Adrenal gland (tissue), 12 donors: ENCODE data around the gene GABRA5. TPM values are rescaled to one million over a fixed set of nuclear protein-coding genes. Genes with fewer than 3 reads are reported as not detected.

Source experiments
- DNase-seq, 7 donors: peaks; one replicate each; pipeline ENCODE4 v3.0.0-alpha.2; 2019 to 2020
- H3K27ac ChIP-seq, 5 donors: fragments of 200-600 bp; sonication (generic) in 4 of 5; 1 replicate in 3 of 5; 2 replicates in 2 of 5; pipeline versions ENCODE4 v1.5.1 to v1.8.0; 2016 to 2020; ENCODE audit warnings: mild to moderate bottlenecking in 1 of 5
- H3K27me3 ChIP-seq: fragments of 200-600 bp; 2 replicates; pipeline ENCODE4 v1.8.0; 2021
- H3K36me3 ChIP-seq, 2 donors: fragments of 200-600 bp; replicated peaks in 1 of 2; 1 replicate in 1 of 2; 2 replicates in 1 of 2; pipeline versions ENCODE4 v1.5.1 to v1.8.0; 2018 to 2022
- H3K4me1 ChIP-seq, 2 donors: fragments of 200-600 bp; replicated peaks in 1 of 2; 1 replicate in 1 of 2; 2 replicates in 1 of 2; pipeline versions ENCODE4 v1.5.1 to v1.8.0; 2018 to 2021
- H3K4me3 ChIP-seq, 4 donors: fragments of 200-600 bp; sonication (generic) in 3 of 4; one replicate each; pipeline ENCODE4 v1.5.1; 2016 to 2018
- H3K9me3 ChIP-seq, 3 donors: fragments of 200-600 bp; sonication (generic) in 1 of 3; replicated peaks in 1 of 3; 1 replicate in 2 of 3; 2 replicates in 1 of 3; pipeline versions ENCODE4 v1.5.1 to v1.8.0; 2016 to 2021
- CTCF ChIP-seq, 6 experiments: fragments of 450-650 bp in 4 of 6; fragments of 200-600 bp in 2 of 6; sonication (generic) in 1 of 6; IDR thresholded peaks; 1 replicate in 5 of 6; 2 replicates in 1 of 6; pipeline versions ENCODE4 v1.5.1 to v1.8.0; 2016 to 2021; ENCODE audit warnings: antibody characterized with exemption in 6 of 6, mild to moderate bottlenecking in 2 of 6, moderate library complexity in 1 of 6
- POLR2A ChIP-seq, 2 donors: fragments of 450-650 bp; IDR thresholded peaks; one replicate each; pipeline ENCODE4 v1.6.1; 2017; ENCODE audit warnings: antibody characterized with exemption in 2 of 2, mild to moderate bottlenecking in 2 of 2, moderate library complexity in 1 of 2
- WGBS, 4 donors: extraction: QIAGEN DNeasy Blood & Tissue Kit in 2 of 4; methylation state at CpG; one replicate each; pipeline versions ENCODE4 v1.1.5 to v1.1.7; 2013 to 2017; 5-methylcytosine and 5-hydroxymethylcytosine counted together
- intact Hi-C, 2 donors: fragments of 100-400 bp; cut with DNase I; formaldehyde crosslinking; loops; one replicate each; pipeline versions ENCODE4 v1.14.1 to v1.15.0; 2022 to 2023
- polyA plus RNA-seq, 3 donors: library from polyadenylated mRNA; stranded (reverse); fragments of 200-250 nt in 2 of 3; fragments of 350-450 nt in 1 of 3; fragmentation: Illumina TruSeq in 1 of 3; extraction: RNeasy Lipid Tissue Mini Kit (QIAGEN cat#74804) in 1 of 3; gene quantifications; one replicate each; pipeline ENCODE4 v1.2.3, GENCODE V29; 2013 to 2014
- total RNA-seq, 9 donors: library from RNA; depleted of rRNA in 4 of 9; stranded (reverse); fragments of >200 nt in 4 of 9; fragments of 120-200 nt in 1 of 9; fragmentation: NEBNext Ultra II Directional in 1 of 9; extraction: Animal tissue kit (Norgen Biotek cat#: 25700) in 1 of 9; gene quantifications; one replicate each; pipeline versions ENCODE4 v1.1.0 to v1.2.4, GENCODE V29; 2013 to 2023
- donor health status: healthy with polysubstance abuse.
- donor health status: Bipolar disorder and iron deficiency.
- donor health status: DM: yes; HTN: yes; CAD: no.
- donor health status: DM: no; HTN: no; CAD: no.
- donor health status: DM: no; HTN: no; CAD: no.
- donor health status: DM: yes; HTN: yes; CAD: no.

GABRA5 gene
- total and polyA plus RNA-seq, 12 donors = 0.11 TPM; not detected in 11

GRCh38 chr15:26970712-26971210 is 103.9 kb downstream of the GABRA5 start, which contains the start of gene GABRG3:
Gene GABRG3 (plus strand): TSS chr15:26971181.
- no peaks in the 10 kb centered on the region for H3K36me3 ChIP-seq
- H3K4me3 ChIP-seq = no peak within 1 kb of the TSS
- H3K27me3 ChIP-seq = peaks cover 8% of the 10 kb centered on the region
- no peaks in the 10 kb centered on the region for H3K9me3 ChIP-seq
- intact Hi-C loops = no loop called here
- peak in 1 of 7 donors; percentile 61 for DNase-seq
- no peak within 1 kb of the TSS for H3K27ac ChIP-seq
- no peak for TF ChIP-seq CTCF (IDR thresholded peaks at IDR 0.05)
- TF ChIP-seq POLR2A (IDR thresholded peaks at IDR 0.05) = no peak
- 2 to 10% (median 4%) methylated on average over 8 to 33 of the region's 33 CpGs for WGBS, 4 donors
- H3K4me1 ChIP-seq = no peaks in the 10 kb centered on the region

GRCh38 chr15:26971271-26972018 is 104.6 kb downstream of the GABRA5 start:
- intact Hi-C loops = no loop called here
- 4 to 30% (median 6%) methylated on average over 5 to 72 of the region's 72 CpGs for WGBS, 4 donors
- Histone ChIP-seq H3K9me3 (no peaks in the 10 kb centered on the region), H3K36me3 (no peaks in the 10 kb centered on the region), H3K4me1 (no peaks in the 10 kb centered on the region), H3K27ac (no peak overlapping the region), H3K27me3 (peaks cover 8% of the 10 kb centered on the region), H3K4me3 (no peak overlapping the region)
- TF ChIP-seq POLR2A (IDR thresholded peaks at IDR 0.05) = no peak
- DNase-seq = no peak

- intact Hi-C loops = no loop called here
- DNase-seq = no peak
- Histone ChIP-seq H3K9me3 (no peaks in the 10 kb centered on the region), H3K4me1 (no peaks in the 10 kb centered on the region), H3K4me3 (no peak overlapping the region), H3K27ac (no peak overlapping the region), H3K27me3 (peaks cover 8% of the 10 kb centered on the region), H3K36me3 (no peaks in the 10 kb centered on the region)
- TF ChIP-seq POLR2A (IDR thresholded peaks at IDR 0.05) (no peak), CTCF (IDR thresholded peaks at IDR 0.05) (no peak)
- 56 to 72% (median 65%) methylated on average over 2 of the region's 2 CpGs for WGBS, 4 donors
Observed at GRCh38 chr15:26972636-26973035, 105.8 kb downstream of the GABRA5 start.

GRCh38 chr15:26974120-26974780 is 107.4 kb downstream of the GABRA5 start:
- intact Hi-C loops = no loop called here
- DNase-seq = no peak
- Histone ChIP-seq H3K36me3 (no peaks in the 10 kb centered on the region), H3K9me3 (no peaks in the 10 kb centered on the region), H3K27me3 (peaks cover 8% of the 10 kb centered on the region), H3K4me3 (no peak overlapping the region), H3K4me1 (no peaks in the 10 kb centered on the region), H3K27ac (no peak overlapping the region)
- WGBS, 4 donors = 10 to 32% (median 21%) methylated on average over 9 of the region's 9 CpGs
- TF ChIP-seq CTCF (IDR thresholded peaks at IDR 0.05) (peak in 3 of 6 experiments; percentile 12 to 30 (median 23)), POLR2A (IDR thresholded peaks at IDR 0.05) (no peak)
